WTC11 (cell line): Measurements from ENCODE around the gene PLPP4. TPM values are rescaled to one million over a fixed set of nuclear protein-coding genes. Genes with fewer than 3 reads are reported as not detected.

Source experiments
- ATAC-seq: fragments of 200-7000 bp; cut with Tn5 transposase; 2 replicates; pipeline ENCODE4 v1.10.0; 2021; ENCODE audit warnings: mild to moderate bottlenecking, moderate library complexity
- CTCF ChIA-PET: fragments of 300-600 bp; sonication (Branson Sonifier 250); formaldehyde crosslinking; loops from one replicate; lab custom pipeline; 2021; ENCODE audit warnings: antibody characterized with exemption; lab: Charles Lee
- POLR2A ChIA-PET: fragments of 350-600 bp; sonication (Branson Sonifier 250); formaldehyde crosslinking; loops from one replicate; lab custom pipeline; 2021; ENCODE audit warnings: antibody characterized with exemption; lab: Charles Lee
- DNase-seq: peaks from one replicate; pipeline ENCODE4 v3.0.0; 2021; ENCODE audit warnings: low spot score
- H3K27ac Mint-ChIP-seq: 2 replicates; pipeline ENCODE4 v1.8.0; 2021; ENCODE audit warnings: mixed read lengths
- H3K27me3 Mint-ChIP-seq: 2 replicates; pipeline ENCODE4 v1.8.0; 2021; ENCODE audit warnings: low read depth, mild to moderate bottlenecking, moderate library complexity, mixed read lengths
- H3K36me3 Mint-ChIP-seq: 2 replicates; pipeline ENCODE4 v1.8.0; 2021; ENCODE audit warnings: mixed read lengths
- H3K4me1 Mint-ChIP-seq: 2 replicates; pipeline ENCODE4 v1.8.0; 2022; ENCODE audit warnings: mixed read lengths
- H3K4me3 Mint-ChIP-seq: 2 replicates; pipeline ENCODE4 v1.8.0; 2021; ENCODE audit warnings: mild to moderate bottlenecking, moderate library complexity, mixed read lengths
- H3K9me3 Mint-ChIP-seq: 2 replicates; pipeline ENCODE4 v1.8.0; 2021; ENCODE audit warnings: mixed read lengths
- AFF4 ChIP-seq: sonication (generic); formaldehyde crosslinking; IDR thresholded peaks from 2 replicates; pipeline ENCODE4 v1.8.1; 2023; ENCODE audit warnings: mild to moderate bottlenecking, missing genetic modification reagents, borderline replicate concordance
- AR ChIP-seq: fragments of 250-450 bp; sonication (Bioruptor Pico); IDR thresholded peaks from 2 replicates; pipeline ENCODE4 v1.9.0; 2021; ENCODE audit warnings: mild to moderate bottlenecking
- ATF3 ChIP-seq: sonication (generic); formaldehyde crosslinking; conservative IDR thresholded peaks from 2 replicates; pipeline ENCODE4 v1.8.1; 2022; ENCODE audit warnings: mild to moderate bottlenecking, missing genetic modification reagents
- CTCF ChIP-seq: fragments of 200-600 bp; IDR thresholded peaks from 2 replicates; pipeline ENCODE4 v1.8.0; 2022; ENCODE audit warnings: antibody characterized with exemption
- E2F4 ChIP-seq: sonication (generic); formaldehyde crosslinking; IDR thresholded peaks from 2 replicates; pipeline ENCODE4 v1.8.1; 2022; ENCODE audit warnings: low read depth, mild to moderate bottlenecking, moderate library complexity, missing genetic modification reagents, borderline replicate concordance
- E2F5 ChIP-seq: sonication (generic); formaldehyde crosslinking; IDR thresholded peaks from 2 replicates; pipeline ENCODE4 v1.8.1; 2022; ENCODE audit warnings: mild to moderate bottlenecking, moderate library complexity, missing genetic modification reagents
- ELF4 ChIP-seq: sonication (generic); formaldehyde crosslinking; IDR thresholded peaks from 2 replicates; pipeline ENCODE4 v1.8.1; 2022; ENCODE audit warnings: low read depth, mild to moderate bottlenecking, moderate library complexity, missing genetic modification reagents
- EMX1 ChIP-seq: fragments of 250-450 bp; sonication (Bioruptor Pico); IDR thresholded peaks from 2 replicates; pipeline ENCODE4 v1.8.0; 2021; ENCODE audit warnings: mild to moderate bottlenecking
- FOXK1 ChIP-seq: sonication (generic); formaldehyde crosslinking; IDR thresholded peaks from 2 replicates; pipeline ENCODE4 v1.8.0; 2022; ENCODE audit warnings: mild to moderate bottlenecking, moderate library complexity, missing genetic modification reagents
- IRF2 ChIP-seq: sonication (generic); formaldehyde crosslinking; IDR thresholded peaks from 2 replicates; pipeline ENCODE4 v1.8.0; 2022; ENCODE audit warnings: low read depth, missing genetic modification reagents, borderline replicate concordance
- KAT7 ChIP-seq: sonication (generic); formaldehyde crosslinking; IDR thresholded peaks from 2 replicates; pipeline ENCODE4 v1.8.1; 2023; ENCODE audit warnings: missing genetic modification reagents, mild to moderate bottlenecking, borderline replicate concordance
- MYBL2 ChIP-seq: sonication (generic); formaldehyde crosslinking; IDR thresholded peaks from 2 replicates; pipeline ENCODE4 v1.8.1; 2023; ENCODE audit warnings: mild to moderate bottlenecking, moderate library complexity, missing genetic modification reagents
- TEAD1 ChIP-seq: sonication (generic); formaldehyde crosslinking; IDR thresholded peaks from 2 replicates; pipeline ENCODE4 v1.8.0; 2022; ENCODE audit warnings: mild to moderate bottlenecking, missing genetic modification reagents
- TEAD4 ChIP-seq: sonication (generic); formaldehyde crosslinking; IDR thresholded peaks from 2 replicates; pipeline ENCODE4 v1.8.0; 2022; ENCODE audit warnings: mild to moderate bottlenecking, missing genetic modification reagents
- ZBTB43 ChIP-seq: sonication (generic); formaldehyde crosslinking; IDR thresholded peaks from 2 replicates; pipeline ENCODE4 v1.8.1; 2023; ENCODE audit warnings: mild to moderate bottlenecking, missing genetic modification reagents
- ZNF219 ChIP-seq: sonication (generic); formaldehyde crosslinking; IDR thresholded peaks from 2 replicates; pipeline ENCODE4 v1.8.0; 2023; ENCODE audit warnings: missing genetic modification reagents, mild to moderate bottlenecking, borderline replicate concordance
- ZNF232 ChIP-seq: sonication (generic); formaldehyde crosslinking; IDR thresholded peaks from 2 replicates; pipeline ENCODE4 v1.8.0; 2022; ENCODE audit warnings: mild to moderate bottlenecking, missing genetic modification reagents
- ZNF281 ChIP-seq: sonication (generic); formaldehyde crosslinking; IDR thresholded peaks from 2 replicates; pipeline ENCODE4 v1.8.0; 2023; ENCODE audit warnings: mild to moderate bottlenecking, missing genetic modification reagents
- total RNA-seq: library from RNA; stranded (reverse); gene quantifications from 3 replicates; pipeline ENCODE4 v1.2.3, GENCODE V29; 2021

PLPP4 gene
- total RNA-seq, 1 experiment from 2014 or later = 0.15 TPM

GRCh38 chr10:120562956-120563355 lies 105.9 kb downstream of the PLPP4 start:
- DNase-seq (no peak), ATAC-seq (no peak)
- no peaks in the 10 kb centered on the region for H3K9me3 Mint-ChIP-seq
- H3K36me3 Mint-ChIP-seq = no peaks in the 10 kb centered on the region
- CTCF ChIA-PET = no interaction called here
- peaks cover 2% of the 10 kb centered on the region; the same call in 1 of the 2 replicates for H3K4me1 Mint-ChIP-seq
- TF ChIP-seq ZBTB43 (CRISPR knock-in tag) (no peak), KAT7 (CRISPR knock-in tag) (no peak), ZNF232 (CRISPR knock-in tag) (no peak), FOXK1 (CRISPR knock-in tag) (no peak)
- peaks cover 9% of the 10 kb centered on the region for H3K27me3 Mint-ChIP-seq
- H3K4me3 Mint-ChIP-seq = no peak overlapping the region
- no peak overlapping the region for H3K27ac Mint-ChIP-seq
- POLR2A ChIA-PET = no interaction called here

- Mint-ChIP-seq H3K4me3 (no peak overlapping the region), H3K9me3 (no peaks in the 10 kb centered on the region), H3K27ac (no peak overlapping the region), H3K36me3 (no peaks in the 10 kb centered on the region), H3K27me3 (no peaks in the 10 kb centered on the region; the same call in 1 of the 2 replicates), H3K4me1 (peaks cover 13% of the 10 kb centered on the region)
- CTCF ChIA-PET = interaction anchor here (1.2 kb wide), 1 partner anchor 9 kb away, joined by 3 read pairs; no protein-coding TSS in a partner anchor
- POLR2A ChIA-PET = no interaction called here
- TF ChIP-seq TEAD4 (CRISPR knock-in tag) (no peak), ZNF219 (CRISPR knock-in tag) (no peak), CTCF (no peak), ZNF281 (CRISPR knock-in tag) (no peak), TEAD1 (CRISPR knock-in tag) (no peak), ZBTB43 (CRISPR knock-in tag) (no peak), E2F4 (CRISPR knock-in tag) (no peak), MYBL2 (CRISPR knock-in tag) (no peak), E2F5 (CRISPR knock-in tag) (no peak), EMX1 (no peak), ELF4 (CRISPR knock-in tag) (no peak), AR (CRISPR knock-in tag) (no peak), ATF3 (CRISPR knock-in tag) (no peak), IRF2 (CRISPR knock-in tag) (no peak), AFF4 (CRISPR knock-in tag) (no peak)
- DNase-seq (no peak), ATAC-seq (no peak)
Measured at GRCh38 chr10:120570418-120570817, 113.4 kb downstream of the PLPP4 start.
